ENCODE measurements around the gene CACNG5.
"Not testable (repeated sequence)": the region's sequence is repeated elsewhere in the genome, so short reads cannot be mapped to it uniquely, and the experiment has no call there.

The CACNG5 gene

DNA sequence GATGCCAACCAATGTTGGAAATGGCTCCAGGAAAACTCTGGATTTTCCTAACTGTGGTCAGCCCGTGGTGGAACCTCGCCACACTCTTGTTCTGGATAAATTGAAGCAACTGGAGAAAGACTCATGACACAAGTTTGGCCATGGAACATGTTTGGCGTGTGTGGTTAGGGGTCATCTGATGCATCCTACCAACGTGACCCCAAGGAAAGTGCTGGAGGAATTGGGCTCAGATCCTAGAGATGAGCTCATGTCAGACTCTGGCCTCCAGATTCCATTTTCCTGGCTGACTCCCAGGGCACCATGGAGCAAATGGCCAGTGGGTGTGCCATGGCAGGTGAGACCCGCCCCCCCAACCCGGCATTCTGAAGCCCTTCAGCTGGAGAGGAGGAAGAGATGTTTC is 58.5 kb downstream of the CACNG5 start:
- H3K4me3 ChIP-seq = no peak overlapping the region
- no peaks in the 10 kb centered on the region for H3K27me3 ChIP-seq
- TF ChIP-seq Cebpa-rat (IDR thresholded peaks at IDR 0.05) = no peak
- H3K4me2 ChIP-seq = no peak overlapping the region
- H3K36me3 ChIP-seq = no peaks in the 10 kb centered on the region
- H3K9me3 ChIP-seq = no peaks in the 10 kb centered on the region
- H3K9ac ChIP-seq = no peak overlapping the region
- H3K4me1 ChIP-seq = no peaks in the 10 kb centered on the region
- no peak overlapping the region for H3K27ac ChIP-seq
- no peaks in the 10 kb centered on the region for H4K20me1 ChIP-seq

DNA sequence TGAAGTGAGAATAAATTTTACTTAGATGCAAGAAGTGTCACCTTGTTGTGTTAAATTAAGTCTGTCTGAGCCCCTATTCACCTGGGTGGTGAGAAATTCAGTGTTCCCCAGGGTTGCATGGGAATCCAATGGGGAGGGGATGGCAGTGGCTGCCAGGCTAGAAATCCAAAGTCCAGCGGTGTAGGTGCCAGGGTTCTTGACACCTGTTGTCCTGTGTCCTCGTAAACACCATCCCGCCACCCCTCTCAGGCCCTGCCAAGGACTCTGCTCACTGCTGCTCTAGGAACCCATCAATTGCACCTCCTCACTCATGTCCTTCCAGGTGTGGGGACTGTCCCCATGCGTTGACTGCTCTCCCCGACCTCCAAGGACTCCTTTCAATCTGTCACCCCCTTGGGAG is 58.9 kb downstream of the CACNG5 start:
- no peak overlapping the region for H3K27ac ChIP-seq
- no peaks in the 10 kb centered on the region for H3K4me1 ChIP-seq
- no peaks in the 10 kb centered on the region for H4K20me1 ChIP-seq
- no peaks in the 10 kb centered on the region for H3K27me3 ChIP-seq
- no peak overlapping the region for H3K9ac ChIP-seq
- H3K36me3 ChIP-seq = no peaks in the 10 kb centered on the region
- no peaks in the 10 kb centered on the region for H3K9me3 ChIP-seq
- no peak overlapping the region for H3K4me2 ChIP-seq
- no peak for TF ChIP-seq Cebpa-rat (IDR thresholded peaks at IDR 0.05)
- no peak overlapping the region for H3K4me3 ChIP-seq

DNA sequence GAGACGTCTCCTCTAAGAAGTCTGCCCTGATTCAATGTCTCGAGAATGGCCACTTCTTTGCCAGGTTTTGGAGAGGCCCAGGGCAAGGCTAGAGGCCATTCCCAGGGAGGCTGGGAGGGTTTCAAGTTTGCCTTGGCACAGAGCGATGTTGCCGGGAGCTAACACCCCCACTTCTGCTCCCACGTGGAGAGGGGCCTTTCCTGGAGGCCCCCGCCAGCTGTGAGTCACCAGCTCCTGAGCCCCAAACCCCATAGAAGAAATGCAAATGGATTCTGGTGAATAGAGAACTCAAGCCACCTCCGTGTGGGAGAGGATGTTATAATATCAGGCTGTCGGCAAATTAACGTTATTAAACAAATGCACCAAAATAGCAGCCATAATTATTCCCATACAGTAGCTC is 62.2 kb downstream of the CACNG5 start:
- H3K27ac ChIP-seq = no peak overlapping the region

DNA sequence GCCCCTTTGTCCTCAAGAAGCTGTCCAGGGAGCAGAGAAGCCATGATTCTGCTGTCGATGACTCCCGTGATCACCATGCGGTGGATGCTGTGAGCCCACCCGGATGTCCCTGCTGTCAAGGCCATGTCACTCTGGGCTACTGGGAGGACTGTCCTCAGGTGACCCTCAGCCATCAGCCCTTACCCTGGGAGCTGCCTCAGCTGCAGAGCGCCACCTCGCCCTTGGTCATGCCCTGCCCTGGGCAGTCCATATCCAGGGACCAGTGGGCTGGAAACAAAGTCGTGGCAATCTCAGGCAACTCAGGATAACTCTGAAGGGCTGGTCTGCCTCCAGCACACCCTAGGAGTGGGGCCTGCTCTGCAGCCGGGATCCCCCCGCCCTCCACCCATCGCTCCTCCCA is 63.6 kb downstream of the CACNG5 start:
- Histone ChIP-seq H3K4me2 (no peak overlapping the region), H3K9me3 (no peaks in the 10 kb centered on the region), H3K36me3 (no peaks in the 10 kb centered on the region), H3K27ac (no peak overlapping the region), H3K4me1 (peaks cover 5% of the 10 kb centered on the region; the same call in 1 of the 2 replicates), H3K9ac (no peak overlapping the region), H3K4me3 (no peak overlapping the region), H3K27me3 (no peaks in the 10 kb centered on the region), H4K20me1 (no peaks in the 10 kb centered on the region)
- no peak for TF ChIP-seq Cebpa-rat (IDR thresholded peaks at IDR 0.05)

More for the DNA sequence above, 62.2 kb downstream of the CACNG5 start:
- H4K20me1 ChIP-seq = no peaks in the 10 kb centered on the region
- H3K36me3 ChIP-seq = no peaks in the 10 kb centered on the region
- H3K9me3 ChIP-seq = no peaks in the 10 kb centered on the region
- H3K4me3 ChIP-seq = no peak overlapping the region
- no peaks in the 10 kb centered on the region for H3K27me3 ChIP-seq
- no peak overlapping the region for H3K4me2 ChIP-seq
- no peaks in the 10 kb centered on the region for H3K4me1 ChIP-seq
- H3K9ac ChIP-seq = no peak overlapping the region
- no peak for TF ChIP-seq Cebpa-rat (IDR thresholded peaks at IDR 0.05)

DNA sequence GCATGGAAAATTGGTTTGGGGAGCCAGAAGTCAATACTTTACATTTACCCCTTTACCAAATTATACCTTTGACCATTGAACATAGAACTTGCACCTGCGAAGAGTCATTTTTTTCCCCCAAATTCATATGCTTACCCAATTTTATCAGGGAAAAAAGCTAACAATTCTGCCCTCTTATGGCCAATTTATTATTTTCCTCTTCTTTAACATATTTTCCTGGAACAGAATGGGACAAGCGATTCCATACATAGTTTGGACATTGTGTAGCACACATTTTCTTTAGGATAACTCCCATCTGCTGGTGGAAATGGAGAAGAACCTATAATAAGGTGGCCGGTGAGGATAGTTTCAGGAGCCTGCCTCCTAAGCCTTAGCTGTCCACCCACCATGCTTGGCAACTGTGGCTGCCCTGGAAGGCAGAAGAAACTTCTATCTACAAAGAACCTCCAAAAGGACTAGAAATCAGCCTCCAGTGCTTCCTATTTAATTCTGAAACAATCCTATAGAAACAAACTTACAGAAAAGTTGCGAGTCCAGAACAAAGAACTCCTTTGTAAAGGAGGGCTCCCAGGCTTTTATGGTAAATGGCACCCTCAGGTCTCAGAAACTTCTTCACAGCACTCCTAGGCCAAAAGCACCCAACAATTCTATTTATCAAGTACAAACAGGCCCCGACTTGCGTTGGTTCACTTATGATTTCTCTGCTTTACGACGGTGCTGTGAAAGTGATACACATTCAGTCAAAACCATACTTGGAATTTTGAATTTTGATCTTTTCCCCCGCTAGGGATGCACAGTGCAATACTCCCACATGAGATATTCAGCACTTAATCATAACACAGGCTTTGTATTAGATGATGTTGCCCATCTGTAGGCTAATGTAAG is 65.5 kb downstream of the CACNG5 start:
- no peak overlapping the region for H3K9ac ChIP-seq
- H3K36me3 ChIP-seq = no peaks in the 10 kb centered on the region
- no peak overlapping the region for H3K4me3 ChIP-seq
- peaks cover 8% of the 10 kb centered on the region; the same call in 1 of the 2 replicates for H3K4me1 ChIP-seq
- no peaks in the 10 kb centered on the region for H3K9me3 ChIP-seq
- H3K27me3 ChIP-seq = no peaks in the 10 kb centered on the region
- no peak overlapping the region for H3K4me2 ChIP-seq
- no peaks in the 10 kb centered on the region for H4K20me1 ChIP-seq
- no peak for TF ChIP-seq Cebpa-rat (IDR thresholded peaks at IDR 0.05)
- H3K27ac ChIP-seq = no peak overlapping the region

DNA sequence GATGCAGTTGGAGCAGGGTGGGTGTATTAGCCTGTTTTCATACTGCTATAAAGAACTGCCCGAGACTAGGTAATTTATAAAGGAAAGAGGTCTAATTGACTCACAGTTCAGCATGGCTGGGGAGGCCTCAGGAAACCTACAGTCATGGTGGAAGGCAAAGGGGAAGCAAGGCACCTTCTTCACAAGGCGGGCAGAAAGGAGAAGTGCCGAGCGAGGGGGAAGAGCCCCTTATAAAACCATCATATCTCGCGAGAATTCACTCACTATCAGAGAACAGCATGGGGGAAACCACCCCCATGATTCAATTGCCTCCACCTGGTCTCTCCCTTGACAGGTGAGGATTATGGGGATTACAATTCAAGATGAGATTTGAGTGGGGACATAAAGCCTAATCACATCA is 68.4 kb downstream of the CACNG5 start:
- H3K27me3 ChIP-seq, H3K9me3 ChIP-seq, H4K20me1 ChIP-seq, H3K4me2 ChIP-seq, H3K36me3 ChIP-seq, H3K4me3 ChIP-seq, H3K9ac ChIP-seq, H3K27ac ChIP-seq, H3K4me1 ChIP-seq: not testable (repeated sequence)

DNA sequence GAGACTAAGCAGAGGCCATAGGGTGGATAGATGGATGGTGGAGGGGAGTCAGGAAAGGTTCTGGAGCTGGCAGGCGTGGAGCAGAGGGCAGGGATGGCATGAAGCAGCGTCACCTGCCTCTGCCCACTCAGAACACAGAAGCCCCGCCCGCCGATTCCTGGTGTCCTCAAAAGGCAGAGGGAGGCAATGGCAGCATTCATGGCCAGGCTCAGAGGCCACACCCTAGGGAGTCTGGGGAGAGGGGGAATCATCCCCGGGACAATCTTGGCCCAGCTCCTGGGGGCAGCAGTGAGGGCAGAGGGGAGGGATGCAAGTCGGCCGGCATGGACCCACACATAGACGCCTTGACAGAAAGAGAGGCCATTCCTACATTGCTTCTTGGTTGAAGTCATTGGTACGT is 68.9 kb downstream of the CACNG5 start:
- no peaks in the 10 kb centered on the region for H3K27me3 ChIP-seq
- H3K36me3 ChIP-seq = no peaks in the 10 kb centered on the region
- no peaks in the 10 kb centered on the region for H3K9me3 ChIP-seq
- H3K4me3 ChIP-seq = no peak overlapping the region
- TF ChIP-seq Cebpa-rat (IDR thresholded peaks at IDR 0.05) = no peak
- H4K20me1 ChIP-seq = no peaks in the 10 kb centered on the region
- H3K9ac ChIP-seq = no peak overlapping the region
- no peak overlapping the region for H3K4me2 ChIP-seq
- peaks cover 8% of the 10 kb centered on the region; the same call in 1 of the 2 replicates for H3K4me1 ChIP-seq
- no peak overlapping the region for H3K27ac ChIP-seq

DNA sequence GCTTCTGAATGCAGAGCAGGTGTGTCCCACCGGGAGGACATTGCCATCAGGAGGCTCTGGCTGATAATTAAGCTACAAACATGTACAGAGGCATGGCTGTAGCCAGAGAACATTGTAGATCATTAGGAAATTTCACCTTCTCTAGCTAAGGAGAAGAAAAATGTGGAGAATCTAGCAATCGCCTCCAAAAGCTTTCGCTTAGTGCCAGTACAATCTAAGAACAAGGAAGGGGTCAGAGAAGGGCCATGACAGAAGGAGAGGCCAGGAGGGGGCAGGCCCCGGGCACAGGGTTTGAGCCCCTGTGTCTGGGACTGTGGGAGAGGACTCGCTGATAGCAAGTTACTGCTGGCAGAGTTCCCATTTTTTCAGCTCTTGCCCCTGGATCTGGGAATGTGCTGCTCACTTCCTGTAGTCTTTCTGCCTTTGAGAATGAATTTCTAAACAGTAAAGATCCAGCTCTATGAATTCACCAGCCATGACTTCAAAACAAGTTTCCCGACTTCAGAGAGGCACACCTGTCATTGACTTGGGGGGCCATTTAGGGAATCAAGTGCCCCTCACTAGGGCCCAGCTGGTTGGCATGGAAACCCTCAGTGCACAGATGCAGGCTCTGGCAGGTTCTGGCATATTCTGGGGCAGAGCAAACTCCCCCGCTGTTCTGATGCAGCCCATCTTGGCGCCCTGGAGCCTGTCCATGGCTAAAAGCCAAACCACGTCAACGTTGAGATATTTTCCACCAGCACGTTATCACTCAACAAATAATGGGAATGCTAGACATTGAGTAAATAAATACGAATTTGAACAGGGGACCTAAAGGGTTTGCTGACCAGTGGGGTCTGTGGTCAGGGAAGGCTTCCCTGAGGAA is 70.1 kb downstream of the CACNG5 start:
- H4K20me1 ChIP-seq = no peaks in the 10 kb centered on the region
- no peaks in the 10 kb centered on the region for H3K36me3 ChIP-seq
- TF ChIP-seq Cebpa-rat (IDR thresholded peaks at IDR 0.05) = no peak
- H3K27ac ChIP-seq = no peak overlapping the region
- no peak overlapping the region for H3K4me2 ChIP-seq
- H3K9ac ChIP-seq = no peak overlapping the region
- H3K27me3 ChIP-seq = no peaks in the 10 kb centered on the region
- H3K4me1 ChIP-seq = peaks cover 8% of the 10 kb centered on the region; the same call in 1 of the 2 replicates
- H3K4me3 ChIP-seq = no peak overlapping the region
- H3K9me3 ChIP-seq = no peaks in the 10 kb centered on the region

DNA sequence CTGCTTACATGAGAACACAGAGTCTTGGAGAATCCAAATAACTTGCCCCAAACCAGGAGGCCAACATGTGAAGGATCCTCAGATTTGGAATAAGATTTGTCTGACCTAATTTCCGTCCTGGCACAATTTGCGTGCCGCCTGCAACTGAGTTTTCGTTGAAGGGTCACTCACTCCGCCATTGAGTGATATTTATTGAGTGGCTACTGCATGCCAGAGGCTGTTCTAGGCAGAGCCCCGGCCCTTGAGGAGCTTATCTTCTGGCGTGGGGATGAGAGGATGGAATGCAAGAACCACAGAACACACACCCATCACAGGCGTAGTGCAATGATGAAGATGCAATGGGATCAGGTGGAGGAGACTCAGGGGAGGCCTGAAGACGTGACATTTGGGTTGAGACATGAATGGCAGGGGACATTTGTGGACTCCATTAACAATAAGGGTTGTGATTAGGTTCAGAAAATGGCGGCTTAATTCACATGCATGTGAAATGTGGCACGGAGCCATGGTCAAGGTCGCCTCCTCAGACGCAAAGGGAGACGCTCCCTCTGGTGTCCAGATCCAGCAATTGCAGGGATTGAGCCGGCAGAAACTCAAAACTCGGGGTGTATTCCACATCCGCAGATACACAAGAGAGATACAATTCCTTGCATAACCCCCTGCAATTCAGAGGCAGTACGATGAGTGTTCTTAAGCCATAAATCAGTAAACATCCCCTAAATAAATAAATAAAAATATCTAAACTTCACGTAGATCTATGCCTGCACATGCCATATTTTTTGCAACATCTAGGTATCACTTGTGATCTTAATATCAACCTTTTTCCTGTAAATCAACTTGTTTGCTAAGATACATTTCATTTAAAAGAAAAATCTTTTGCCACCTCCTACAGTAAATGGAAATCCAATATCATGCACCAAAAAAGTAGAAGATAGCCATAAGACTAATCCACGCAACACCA is 71.7 kb downstream of the CACNG5 start:
- Histone ChIP-seq H3K9me3 (no peaks in the 10 kb centered on the region), H4K20me1 (no peaks in the 10 kb centered on the region), H3K27ac (no peak overlapping the region), H3K4me2 (no peak overlapping the region), H3K36me3 (no peaks in the 10 kb centered on the region), H3K4me1 (peaks cover 8% of the 10 kb centered on the region; the same call in 1 of the 2 replicates), H3K4me3 (no peak overlapping the region), H3K27me3 (no peaks in the 10 kb centered on the region), H3K9ac (no peak overlapping the region)
- no peak for TF ChIP-seq Cebpa-rat (IDR thresholded peaks at IDR 0.05)

All from BLaER1 (cell line).